ENCODE results near the gene RHEBL1. TPM values are rescaled to one million over a fixed set of nuclear protein-coding genes. Genes with fewer than 3 reads are reported as not detected.

Gene RHEBL1
- total and polyA plus RNA-seq, 9 donors = 0.18 to 1.2 (median 0.45) TPM; not detected in 2

DNA sequence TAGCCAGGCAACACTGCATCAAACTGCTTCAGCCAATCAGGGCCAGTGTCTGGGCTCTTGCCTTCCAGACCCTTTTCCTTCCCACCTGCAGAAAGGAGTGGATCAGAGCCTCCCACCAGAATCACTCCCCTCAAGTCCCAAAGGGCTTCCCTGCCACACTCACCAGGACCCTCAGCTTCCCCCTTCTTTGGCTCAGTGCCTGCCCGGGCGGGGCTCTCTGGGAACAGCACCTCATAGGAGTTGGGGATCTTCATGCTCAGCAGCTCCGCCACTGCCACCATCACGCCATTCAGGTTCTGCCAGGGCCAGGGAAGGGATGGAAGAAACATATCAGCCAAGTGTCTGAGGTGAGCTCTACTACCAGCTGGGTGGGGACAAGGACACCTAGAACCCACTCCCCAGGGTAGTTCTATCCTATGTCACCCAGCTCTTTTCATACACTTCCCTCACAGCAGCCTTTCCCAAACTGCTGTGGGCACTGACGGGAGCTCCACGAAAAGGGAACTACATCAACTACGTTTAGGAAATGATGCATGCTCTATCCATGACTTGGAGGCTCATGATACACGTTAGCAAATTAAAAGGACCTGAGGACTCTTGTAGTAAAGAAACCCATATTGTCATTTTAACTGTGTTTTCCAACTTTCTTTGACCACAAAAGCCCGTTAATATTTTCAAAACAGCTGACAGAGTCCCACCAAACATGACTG is 41.8 kb downstream of the RHEBL1 start:
- Histone ChIP-seq H3K27me3 (no peaks in the 10 kb centered on the region), H3K4me3 (no peak overlapping the region), H3K27ac (no peak overlapping the region), H3K4me1 (ENCODE audit: insufficient read depth) (no peaks in the 10 kb centered on the region), H3K9me3 (no peaks in the 10 kb centered on the region), H3K36me3 (no peaks in the 10 kb centered on the region)
- DNase-seq = peak in 1 of 5 donors; percentile 33
- intact Hi-C loops (cut with DNase I) = no loop called here
- TF ChIP-seq EP300 (IDR thresholded peaks at IDR 0.05) (no peak), POLR2A (IDR thresholded peaks at IDR 0.05) (no peak)
- TF ChIP-seq, protein P1, sequence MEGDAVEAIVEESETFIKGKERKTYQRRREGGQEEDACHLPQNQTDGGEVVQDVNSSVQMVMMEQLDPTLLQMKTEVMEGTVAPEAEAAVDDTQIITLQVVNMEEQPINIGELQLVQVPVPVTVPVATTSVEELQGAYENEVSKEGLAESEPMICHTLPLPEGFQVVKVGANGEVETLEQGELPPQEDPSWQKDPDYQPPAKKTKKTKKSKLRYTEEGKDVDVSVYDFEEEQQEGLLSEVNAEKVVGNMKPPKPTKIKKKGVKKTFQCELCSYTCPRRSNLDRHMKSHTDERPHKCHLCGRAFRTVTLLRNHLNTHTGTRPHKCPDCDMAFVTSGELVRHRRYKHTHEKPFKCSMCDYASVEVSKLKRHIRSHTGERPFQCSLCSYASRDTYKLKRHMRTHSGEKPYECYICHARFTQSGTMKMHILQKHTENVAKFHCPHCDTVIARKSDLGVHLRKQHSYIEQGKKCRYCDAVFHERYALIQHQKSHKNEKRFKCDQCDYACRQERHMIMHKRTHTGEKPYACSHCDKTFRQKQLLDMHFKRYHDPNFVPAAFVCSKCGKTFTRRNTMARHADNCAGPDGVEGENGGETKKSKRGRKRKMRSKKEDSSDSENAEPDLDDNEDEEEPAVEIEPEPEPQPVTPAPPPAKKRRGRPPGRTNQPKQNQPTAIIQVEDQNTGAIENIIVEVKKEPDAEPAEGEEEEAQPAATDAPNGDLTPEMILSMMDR (IDR thresholded peaks at IDR 0.05) = no peak
- WGBS, 3 donors = 88 to 92% (median 89%) methylated on average over 9 of the region's 9 CpGs

DNA sequence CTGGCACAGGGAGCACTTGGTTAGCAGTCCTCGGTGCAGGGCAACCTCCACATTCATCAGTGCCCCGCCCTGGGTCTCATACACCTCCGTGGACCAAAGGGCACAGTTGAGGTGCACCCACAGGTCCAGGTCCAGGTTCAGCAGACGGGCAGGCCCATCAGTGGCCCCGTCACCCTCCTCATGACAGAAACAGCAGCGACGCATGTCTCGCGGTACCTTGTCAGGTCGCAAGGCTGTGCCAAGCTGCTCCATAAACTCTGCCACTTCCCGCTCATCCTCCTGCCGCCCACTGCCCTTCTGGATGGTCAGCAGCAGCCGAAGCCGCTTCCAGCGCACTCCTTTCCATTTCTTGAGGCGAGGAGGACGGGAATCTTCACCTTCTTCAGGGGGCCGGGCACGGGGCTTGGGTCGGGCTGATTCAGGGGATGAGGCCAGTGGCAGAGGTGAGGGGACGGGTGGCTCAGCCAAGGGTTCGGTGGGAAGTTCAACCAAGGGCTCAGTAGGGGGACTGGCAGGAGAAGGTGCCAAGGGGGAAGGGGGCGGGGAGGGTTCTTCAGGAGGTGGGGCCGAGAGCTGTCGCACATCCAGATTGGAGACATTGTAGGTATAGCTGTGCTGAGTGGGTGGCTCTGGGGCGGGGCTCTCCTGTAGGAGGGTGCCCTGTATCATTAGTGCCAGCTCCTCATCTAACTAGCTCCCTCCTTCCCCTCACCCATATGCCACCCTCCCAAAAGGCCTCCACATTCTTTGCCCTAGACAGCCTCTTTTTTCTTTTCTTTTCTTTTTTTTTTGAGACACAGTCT is 42.9 kb downstream of the RHEBL1 start:
- Histone ChIP-seq H3K27me3 (no peaks in the 10 kb centered on the region), H3K27ac (no peak overlapping the region), H3K4me1 (ENCODE audit: insufficient read depth) (no peaks in the 10 kb centered on the region), H3K36me3 (no peaks in the 10 kb centered on the region), H3K9me3 (no peaks in the 10 kb centered on the region), H3K4me3 (no peak overlapping the region)
- peak in 2 of 5 donors; percentile 23 to 25 for DNase-seq
- 93 to 94% (median 94%) methylated on average over 25 to 26 of the region's 26 CpGs for WGBS, 3 donors
- TF ChIP-seq EP300 (IDR thresholded peaks at IDR 0.05) = no peak
- no peak for TF ChIP-seq POLR2A (IDR thresholded peaks at IDR 0.05)
- TF ChIP-seq, protein P1 (IDR thresholded peaks at IDR 0.05) = no peak
- intact Hi-C loops (cut with DNase I) = no loop called here

DNA sequence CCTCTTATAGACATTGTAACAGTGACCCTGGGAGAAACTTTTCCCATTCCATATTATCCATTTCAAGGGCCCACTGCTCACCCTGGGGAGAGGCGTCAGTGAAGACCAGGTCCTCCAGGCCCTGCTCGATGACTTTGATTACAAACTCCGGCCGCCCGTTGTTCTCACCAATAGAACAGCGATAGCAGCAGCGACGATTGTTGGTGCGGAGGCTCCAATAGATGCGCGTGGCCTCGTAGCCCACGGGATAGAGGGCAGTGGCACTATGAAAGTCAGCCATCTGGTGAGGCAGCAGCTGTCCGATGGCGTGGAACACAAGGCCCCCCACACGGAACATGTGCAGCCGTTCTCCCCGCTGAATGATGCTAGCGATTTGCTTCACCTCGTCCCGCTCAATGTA is 43.7 kb downstream of the RHEBL1 start:
- intact Hi-C loops (cut with DNase I) = no loop called here
- DNase-seq = peak in 1 of 5 donors; percentile 19
- Histone ChIP-seq H3K27me3 (no peaks in the 10 kb centered on the region), H3K36me3 (no peaks in the 10 kb centered on the region), H3K4me1 (ENCODE audit: insufficient read depth) (no peaks in the 10 kb centered on the region), H3K9me3 (no peaks in the 10 kb centered on the region), H3K27ac (no peak overlapping the region), H3K4me3 (no peak overlapping the region)
- WGBS, 3 donors = 91 to 93% (median 92%) methylated on average over 21 of the region's 21 CpGs
- TF ChIP-seq, protein P1 (IDR thresholded peaks at IDR 0.05) = no peak
- TF ChIP-seq POLR2A (IDR thresholded peaks at IDR 0.05) (no peak), EP300 (IDR thresholded peaks at IDR 0.05) (no peak)

DNA sequence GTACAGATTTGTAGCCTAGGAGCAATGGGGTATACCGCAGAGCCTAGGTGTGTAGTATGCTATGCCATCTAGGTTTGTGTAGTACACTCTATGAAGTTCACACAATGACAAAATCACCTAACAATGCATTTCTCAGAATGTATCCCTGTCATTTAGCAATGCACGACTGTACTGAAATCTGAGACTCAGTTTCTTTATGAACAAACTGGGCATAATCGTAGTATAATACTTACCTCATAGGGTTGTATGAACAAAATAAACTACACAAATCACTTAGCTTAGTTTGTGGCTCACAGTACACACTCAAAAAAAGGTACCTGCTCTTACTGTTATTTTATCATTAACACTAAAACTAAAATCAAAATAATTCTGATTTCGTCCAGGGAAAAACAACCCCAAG is 44.3 kb downstream of the RHEBL1 start:
- TF ChIP-seq EP300 (IDR thresholded peaks at IDR 0.05) (no peak), POLR2A (IDR thresholded peaks at IDR 0.05) (no peak)
- TF ChIP-seq, protein P1 (IDR thresholded peaks at IDR 0.05) = no peak
- H3K36me3 ChIP-seq = no peaks in the 10 kb centered on the region

More for the DNA sequence above, 44.3 kb downstream of the RHEBL1 start:
- Histone ChIP-seq H3K4me1 (ENCODE audit: insufficient read depth) (no peaks in the 10 kb centered on the region), H3K4me3 (no peak overlapping the region), H3K9me3 (no peaks in the 10 kb centered on the region), H3K27me3 (no peaks in the 10 kb centered on the region), H3K27ac (no peak overlapping the region)
- DNase-seq = no peak
- intact Hi-C loops (cut with DNase I) = no loop called here
- WGBS, 3 donors = 81 to 94% (median 86%) methylated on average over 4 of the region's 4 CpGs

Data from ovary (tissue), 9 donors.